ENCODE results near the gene ALOX15B.

GRCh38 chr17:8073627-8074484 is 35.0 kb downstream of the ALOX15B start:
- TF ChIP-seq YY1 (IDR thresholded peaks at IDR 0.05; ENCODE audit: low read depth): no peak
- no peak for TF ChIP-seq REST (IDR thresholded peaks at IDR 0.05; ENCODE audit: low read depth)
- no peak for TF ChIP-seq ZBTB7A (IDR thresholded peaks at IDR 0.05; ENCODE audit: low read depth)
- TF ChIP-seq RAD21 (IDR thresholded peaks at IDR 0.05; ENCODE audit: low read depth): peak; percentile 47; the same call in 1 of the 2 replicates
- no peak for TF ChIP-seq EP300 (IDR thresholded peaks at IDR 0.05; ENCODE audit: borderline replicate concordance)
